Fibroblast of skin of right biceps (primary cell): Measurements from ENCODE around the gene MBNL1.
A peak's percentile ranks its signal among the peaks of the same experiment; 100 is the strongest.

ENCODE experiments used
- DNase-seq: peaks from one replicate; pipeline ENCODE4 v3.0.0-alpha.2; 2013

The MBNL1 gene

GRCh38 chr3:152457500-152458375 is 189.0 kb downstream of the MBNL1 start:
- no peak for DNase-seq

GRCh38 chr3:152458376-152459117 is 189.8 kb downstream of the MBNL1 start:
- peak; percentile 34 for DNase-seq

- DNase-seq, result no peak
These were observed 190.4 kb downstream of the MBNL1 start for GRCh38 chr3:152459118-152459515.

- DNase-seq, result no peak
These were observed 190.8 kb downstream of the MBNL1 start for GRCh38 chr3:152459572-152459971.

GRCh38 chr3:152460936-152461335 is 192.2 kb downstream of the MBNL1 start:
- no peak for DNase-seq

- no peak for DNase-seq
These were observed 192.7 kb downstream of the MBNL1 start for GRCh38 chr3:152461460-152461859.

- peak; percentile 66 for DNase-seq
These were observed 198.1 kb downstream of the MBNL1 start for GRCh38 chr3:152466784-152467183.

- DNase-seq, result no peak
These were observed 200.7 kb downstream of the MBNL1 start for GRCh38 chr3:152469248-152470025.

- DNase-seq, result no peak
These were observed 201.4 kb downstream of the MBNL1 start for GRCh38 chr3:152470095-152470494.

GRCh38 chr3:152470893-152471292 is 202.2 kb downstream of the MBNL1 start:
- DNase-seq, result no peak

- peak; percentile 60 for DNase-seq
These were observed 203.3 kb downstream of the MBNL1 start for GRCh38 chr3:152471814-152472671.

GRCh38 chr3:152472672-152472954 is 203.9 kb downstream of the MBNL1 start:
- DNase-seq, result no peak

GRCh38 chr3:152474585-152474984 is 205.9 kb downstream of the MBNL1 start:
- DNase-seq, result peak; percentile 68

- DNase-seq, result no peak
These were observed 208.7 kb downstream of the MBNL1 start for GRCh38 chr3:152477422-152477821.

GRCh38 chr3:152480282-152480953 is 211.7 kb downstream of the MBNL1 start:
- DNase-seq, result no peak

- DNase-seq, result no peak
These were observed 217.6 kb downstream of the MBNL1 start for GRCh38 chr3:152486364-152486763.

- DNase-seq, result no peak
These were observed 219.7 kb downstream of the MBNL1 start for GRCh38 chr3:152488449-152488848.

GRCh38 chr3:152491922-152492321 is 223.2 kb downstream of the MBNL1 start:
- no peak for DNase-seq

GRCh38 chr3:152496286-152496685 is 227.6 kb downstream of the MBNL1 start:
- DNase-seq, result no peak

GRCh38 chr3:152496716-152497115 is 228.0 kb downstream of the MBNL1 start:
- no peak for DNase-seq

- no peak for DNase-seq
These were observed 228.7 kb downstream of the MBNL1 start for GRCh38 chr3:152497457-152497856.

GRCh38 chr3:152497890-152498289 is 229.2 kb downstream of the MBNL1 start:
- no peak for DNase-seq
